ENCODE data around the gene VAPB.

VAPB gene

GRCh38 chr20:58498470-58499068, 109.5 kb downstream of the VAPB start:
- TF ChIP-seq TOX (CRISPR knock-in tag; IDR thresholded peaks at IDR 0.05; ENCODE audit: borderline replicate concordance) (no peak), ZNF565 (CRISPR knock-in tag; conservative IDR thresholded peaks at IDR 0.05; ENCODE audit: low read depth) (no peak), PATZ1 (CRISPR knock-in tag; IDR thresholded peaks at IDR 0.05; ENCODE audit: borderline replicate concordance) (no peak), ZFP30 (CRISPR knock-in tag; IDR thresholded peaks at IDR 0.05) (no peak), OSR1 (CRISPR knock-in tag; IDR thresholded peaks at IDR 0.05) (no peak), BACH2 (CRISPR knock-in tag; IDR thresholded peaks at IDR 0.05; ENCODE audit: borderline replicate concordance) (no peak), SNAI2 (CRISPR knock-in tag; IDR thresholded peaks at IDR 0.05) (no peak), ZC3H10 (CRISPR knock-in tag; IDR thresholded peaks at IDR 0.05) (no peak), ESRRG (CRISPR knock-in tag; IDR thresholded peaks at IDR 0.05) (no peak), PPARA (CRISPR knock-in tag; IDR thresholded peaks at IDR 0.05; ENCODE audit: borderline replicate concordance) (no peak), TSHZ2 (CRISPR knock-in tag; IDR thresholded peaks at IDR 0.05) (no peak), GLIS3 (CRISPR knock-in tag; IDR thresholded peaks at IDR 0.05) (no peak), RARB (CRISPR knock-in tag; IDR thresholded peaks at IDR 0.05) (no peak)
- ATAC-seq, result no peak

GRCh38 chr20:58500256-58500655, 111.2 kb downstream of the VAPB start:
- TF ChIP-seq CREB5 (CRISPR knock-in tag; IDR thresholded peaks at IDR 0.05; ENCODE audit: low read depth) (no peak), CSRNP3 (CRISPR knock-in tag; IDR thresholded peaks at IDR 0.05) (no peak), ZFP30 (CRISPR knock-in tag; IDR thresholded peaks at IDR 0.05) (no peak), BACH2 (CRISPR knock-in tag; IDR thresholded peaks at IDR 0.05; ENCODE audit: borderline replicate concordance) (no peak), PPARA (CRISPR knock-in tag; IDR thresholded peaks at IDR 0.05; ENCODE audit: borderline replicate concordance) (no peak), TCF4 (CRISPR knock-in tag; IDR thresholded peaks at IDR 0.05; ENCODE audit: borderline replicate concordance) (no peak)

More at GRCh38 chr20:58500256-58500655, 111.2 kb downstream of the VAPB start:
- ATAC-seq, result no peak
